LNCaP clone FGC (cell line): ENCODE data around the gene MPPED2.

Source experiments
- DNase-seq: peaks from one replicate; pipeline ENCODE4 v3.0.0-alpha.2; 2011; ENCODE audit warnings: low read depth
- H3K4me3 ChIP-seq: 2 replicates; pipeline ENCODE4 v1.5.1; 2011; ENCODE audit warnings: mild to moderate bottlenecking, low read depth, low read length, control low read depth
- TF ChIP-seq, protein P1 (sequence below): IDR thresholded peaks from 2 replicates; pipeline ENCODE4 v1.5.1; 2012; ENCODE audit warnings: mild to moderate bottlenecking; ENCODE audit not compliant: control insufficient read depth, insufficient read depth; ENCODE audit errors: extremely low read depth

MPPED2 gene

DNA sequence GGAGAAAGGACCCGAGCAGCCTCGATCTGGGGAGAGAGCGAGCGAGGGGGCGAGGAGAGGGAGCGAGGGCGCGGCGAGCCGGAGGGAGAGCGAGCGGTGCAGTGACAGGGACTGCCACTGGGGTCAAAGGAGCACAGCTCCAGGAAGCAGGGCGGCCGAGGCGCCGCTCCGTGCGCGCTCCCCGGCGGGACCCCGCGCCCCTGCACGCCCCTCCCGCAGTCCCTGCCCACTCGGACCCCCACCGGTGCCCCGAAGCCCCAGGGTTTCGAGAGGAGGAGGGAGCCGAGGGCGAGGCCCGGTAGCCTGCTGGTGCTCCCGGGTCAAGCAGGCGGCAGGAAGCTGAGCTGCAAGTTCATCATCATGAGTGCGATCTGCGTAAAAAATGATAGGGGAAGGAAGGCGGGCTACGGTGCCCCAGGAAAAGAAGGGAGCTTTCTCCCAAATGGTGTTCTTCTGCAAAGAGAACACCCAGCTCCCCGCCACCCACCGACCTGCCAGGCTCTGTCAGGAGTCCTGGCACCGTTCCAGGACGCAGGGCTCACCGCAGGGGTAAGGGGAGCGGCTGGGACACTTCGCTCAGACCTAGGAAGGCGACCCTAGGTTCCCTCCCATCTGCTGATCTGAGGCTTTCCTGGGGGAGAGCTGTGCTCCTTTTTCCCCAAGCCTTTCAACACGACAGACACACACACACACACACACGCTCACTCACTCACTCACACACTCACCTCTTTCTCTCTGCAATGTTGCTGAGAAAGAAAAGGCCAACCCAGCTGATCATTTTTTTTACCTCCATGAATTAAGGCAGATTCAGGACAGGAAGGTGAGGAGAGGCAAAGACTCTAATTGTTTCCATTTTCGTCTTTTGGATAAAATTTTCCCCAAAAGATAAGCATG, at the start of gene MPPED2:
MPPED2 (minus strand) TSS at position 103 of the 894 bp plus-strand sequence. CDS start 5,980 bp downstream, outside the sequence.
- no peak for DNase-seq
- TF ChIP-seq, protein P1, sequence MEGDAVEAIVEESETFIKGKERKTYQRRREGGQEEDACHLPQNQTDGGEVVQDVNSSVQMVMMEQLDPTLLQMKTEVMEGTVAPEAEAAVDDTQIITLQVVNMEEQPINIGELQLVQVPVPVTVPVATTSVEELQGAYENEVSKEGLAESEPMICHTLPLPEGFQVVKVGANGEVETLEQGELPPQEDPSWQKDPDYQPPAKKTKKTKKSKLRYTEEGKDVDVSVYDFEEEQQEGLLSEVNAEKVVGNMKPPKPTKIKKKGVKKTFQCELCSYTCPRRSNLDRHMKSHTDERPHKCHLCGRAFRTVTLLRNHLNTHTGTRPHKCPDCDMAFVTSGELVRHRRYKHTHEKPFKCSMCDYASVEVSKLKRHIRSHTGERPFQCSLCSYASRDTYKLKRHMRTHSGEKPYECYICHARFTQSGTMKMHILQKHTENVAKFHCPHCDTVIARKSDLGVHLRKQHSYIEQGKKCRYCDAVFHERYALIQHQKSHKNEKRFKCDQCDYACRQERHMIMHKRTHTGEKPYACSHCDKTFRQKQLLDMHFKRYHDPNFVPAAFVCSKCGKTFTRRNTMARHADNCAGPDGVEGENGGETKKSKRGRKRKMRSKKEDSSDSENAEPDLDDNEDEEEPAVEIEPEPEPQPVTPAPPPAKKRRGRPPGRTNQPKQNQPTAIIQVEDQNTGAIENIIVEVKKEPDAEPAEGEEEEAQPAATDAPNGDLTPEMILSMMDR: peak; percentile 24; the same call in 1 of the 2 replicates
- H3K4me3 ChIP-seq: peak within 1 kb of the TSS; percentile 41

DNA sequence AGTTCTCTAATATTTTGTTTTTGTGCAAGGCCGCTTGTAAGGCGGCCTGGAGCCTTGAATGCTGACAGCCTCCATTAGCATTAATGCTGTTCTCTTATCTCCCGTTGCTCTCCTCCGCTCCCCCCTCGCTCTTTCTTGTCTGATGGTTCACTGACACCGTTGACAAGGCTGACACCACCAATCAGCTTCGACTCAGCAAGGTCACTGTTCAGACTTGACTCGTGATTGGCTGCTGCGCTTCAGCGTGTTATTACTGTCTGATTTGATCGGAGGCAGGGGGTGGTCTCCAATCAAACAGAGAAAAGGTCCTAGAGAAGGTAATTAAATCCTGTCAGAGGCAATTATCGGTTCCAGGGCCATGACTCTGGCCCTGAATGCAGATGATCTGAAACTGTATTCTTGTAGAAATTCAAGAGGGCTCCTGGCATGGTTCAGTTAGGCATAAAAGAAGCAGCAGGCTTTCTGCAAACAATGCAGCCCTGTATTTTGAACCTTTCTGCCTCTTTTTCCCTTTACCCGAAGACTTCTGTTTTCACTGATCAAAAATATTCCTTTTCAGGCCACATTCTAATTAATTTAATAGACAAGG, 49.3 kb upstream of the MPPED2 start:
- H3K4me3 ChIP-seq: no peak overlapping the region
- no peak for DNase-seq
- TF ChIP-seq, protein P1: no peak

GRCh38 chr11:30631148-30631547, 45.0 kb upstream of the MPPED2 start:
- TF ChIP-seq, protein P1: no peak
- no peak overlapping the region for H3K4me3 ChIP-seq

GRCh38 chr11:30619767-30620166, 33.6 kb upstream of the MPPED2 start:
- no peak for DNase-seq
- no peak overlapping the region for H3K4me3 ChIP-seq
- TF ChIP-seq, protein P1: no peak

More at GRCh38 chr11:30631148-30631547, 45.0 kb upstream of the MPPED2 start:
- DNase-seq: no peak

GRCh38 chr11:30617762-30618161, 31.6 kb upstream of the MPPED2 start:
- no peak overlapping the region for H3K4me3 ChIP-seq
- TF ChIP-seq, protein P1: no peak
- no peak for DNase-seq

DNA sequence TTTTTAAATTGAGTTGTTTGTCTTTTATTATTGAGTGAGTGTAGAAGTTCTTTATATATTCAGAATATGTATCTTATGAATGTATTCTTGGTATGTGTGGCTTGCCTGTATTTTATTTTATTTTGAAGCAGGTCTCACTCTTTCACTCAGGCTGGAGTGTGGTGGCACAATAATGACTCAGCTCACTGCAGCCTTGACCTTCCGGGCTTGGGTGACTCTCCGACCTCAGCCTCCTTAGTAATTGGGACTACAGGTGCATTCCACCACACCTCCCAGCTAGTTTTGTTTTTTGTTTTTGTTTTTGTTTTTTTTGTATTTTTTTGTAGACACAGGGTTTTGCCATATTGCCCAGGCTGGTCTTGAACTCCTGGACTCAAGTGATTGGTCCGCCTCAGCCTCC, 24.5 kb upstream of the MPPED2 start:
- no peak overlapping the region for H3K4me3 ChIP-seq
- DNase-seq: no peak
- TF ChIP-seq, protein P1: no peak

- DNase-seq: no peak
- TF ChIP-seq, protein P1: no peak
- H3K4me3 ChIP-seq: no peak overlapping the region
Measured at GRCh38 chr11:30608534-30608933, 22.4 kb upstream of the MPPED2 start.
